Neural cell (in vitro differentiated cells): ENCODE measurements around the gene LCA5. TPM values are rescaled to one million over a fixed set of nuclear protein-coding genes. Genes with fewer than 3 reads are reported as not detected.

ENCODE experiments used
- H2AFZ ChIP-seq: fragments of 200-600, 300-800 bp; sonication (generic), shearing (Covaris generic); 2 replicates; pipeline ENCODE4 v1.6.0; 2014; ENCODE audit warnings: low read depth, mild to moderate bottlenecking, antibody characterized with exemption, low read length, moderate library complexity
- H3F3A ChIP-seq: fragments of 200-600 bp; shearing (Covaris generic); 2 replicates; pipeline ENCODE4 v1.6.1; 2016; ENCODE audit warnings: mild to moderate bottlenecking, moderate library complexity, mixed read lengths, antibody characterized with exemption, low read length; ENCODE audit not compliant: insufficient read depth, poor library complexity, severe bottlenecking
- H3K27ac ChIP-seq: fragments of 200-600, 300-800 bp; sonication (generic), shearing (Covaris generic); 2 replicates; pipeline ENCODE4 v1.5.1; 2014; ENCODE audit warnings: mild to moderate bottlenecking, low read length, moderate library complexity
- H3K27me3 ChIP-seq: fragments of 300-800, 200-600 bp; sonication (generic), shearing (Covaris generic); 2 replicates; pipeline ENCODE4 v1.6.0; 2014; ENCODE audit warnings: mild to moderate bottlenecking, low read depth, low read length, moderate library complexity; ENCODE audit not compliant: insufficient read depth
- H3K36me3 ChIP-seq: fragments of 300-800, 200-600 bp; sonication (generic), shearing (Covaris generic); 2 replicates; pipeline ENCODE4 v1.5.1; 2014; ENCODE audit warnings: mild to moderate bottlenecking, antibody characterized with exemption, low read length, moderate library complexity; ENCODE audit not compliant: insufficient read depth
- H3K4me2 ChIP-seq: fragments of 300-800, 200-600 bp; sonication (generic), shearing (Covaris generic); 2 replicates; pipeline ENCODE4 v1.6.0; 2014; ENCODE audit warnings: mild to moderate bottlenecking, low read length
- H3K4me3 ChIP-seq: fragments of 300-800, 200-600 bp; sonication (generic), shearing (Covaris generic); 2 replicates; pipeline ENCODE4 v1.5.1; 2014; ENCODE audit warnings: mild to moderate bottlenecking, low read length, moderate library complexity
- H3K79me2 ChIP-seq: fragments of 200-600 bp; shearing (Covaris generic); replicated peaks from 2 replicates; pipeline ENCODE4 v1.6.0; 2014; ENCODE audit warnings: mild to moderate bottlenecking, low read length, moderate library complexity; ENCODE audit not compliant: insufficient read depth
- H3K9ac ChIP-seq: fragments of 300-800, 200-600 bp; sonication (generic), shearing (Covaris generic); 2 replicates; pipeline ENCODE4 v1.6.1; 2016; ENCODE audit warnings: mild to moderate bottlenecking, low read length, mixed read lengths
- H3K9me2 ChIP-seq: fragments of 200-600 bp; shearing (Covaris generic); 2 replicates; pipeline ENCODE4 v1.6.1; 2016; ENCODE audit warnings: mild to moderate bottlenecking, low read length, mixed read lengths; ENCODE audit not compliant: insufficient read depth
- H3K9me3 ChIP-seq: fragments of 200-600, 300-800 bp; sonication (generic), shearing (Covaris generic); 2 replicates; pipeline ENCODE4 v1.6.1; 2016; ENCODE audit warnings: mild to moderate bottlenecking, mixed run types, low read length, moderate library complexity, mixed read lengths
- H4K20me1 ChIP-seq: fragments of 200-600 bp; shearing (Covaris generic); 2 replicates; pipeline ENCODE4 v1.6.1; 2016; ENCODE audit warnings: mild to moderate bottlenecking, mixed run types; ENCODE audit not compliant: insufficient read depth
- CTCF ChIP-seq: fragments of 450-650 bp; IDR thresholded peaks from 2 replicates; pipeline ENCODE4 v1.5.1; 2014; ENCODE audit warnings: antibody characterized with exemption, mild to moderate bottlenecking, moderate library complexity; ENCODE audit not compliant: poor library complexity, severe bottlenecking
- EP300 ChIP-seq: fragments of 450-650 bp; conservative IDR thresholded peaks from 2 replicates; pipeline ENCODE4 v1.6.1; 2014; ENCODE audit warnings: antibody characterized with exemption, mild to moderate bottlenecking, moderate library complexity; ENCODE audit not compliant: poor library complexity, severe bottlenecking
- EZH2 ChIP-seq: fragments of 200-600, 300-800 bp; shearing (Covaris generic), sonication (generic); IDR thresholded peaks from 2 replicates; pipeline ENCODE4 v1.6.1; 2014; ENCODE audit warnings: antibody characterized with exemption, low read length, borderline replicate concordance, mild to moderate bottlenecking; ENCODE audit not compliant: insufficient read depth, poor library complexity, severe bottlenecking
- MXI1 ChIP-seq: fragments of 450-650 bp; conservative IDR thresholded peaks from 2 replicates; pipeline ENCODE4 v1.6.1; 2014; ENCODE audit warnings: antibody characterized with exemption, mild to moderate bottlenecking; ENCODE audit not compliant: poor library complexity, severe bottlenecking
- POLR2AphosphoS5 ChIP-seq: IDR thresholded peaks from 2 replicates; pipeline ENCODE4 v1.6.1; 2012
- RAD21 ChIP-seq: fragments of 450-650 bp; conservative IDR thresholded peaks from 2 replicates; pipeline ENCODE4 v1.6.1; 2014; ENCODE audit warnings: antibody characterized with exemption, mild to moderate bottlenecking, moderate library complexity
- REST ChIP-seq: IDR thresholded peaks from 2 replicates; pipeline ENCODE4 v1.6.1; 2012; ENCODE audit warnings: borderline replicate concordance
- SMC3 ChIP-seq: fragments of 450-650 bp; conservative IDR thresholded peaks from 2 replicates; pipeline ENCODE4 v1.6.1; 2014; ENCODE audit warnings: antibody characterized with exemption, mild to moderate bottlenecking, moderate library complexity; ENCODE audit not compliant: poor library complexity
- TAF1 ChIP-seq: IDR thresholded peaks from 2 replicates; pipeline ENCODE4 v1.6.1; 2012; ENCODE audit warnings: low read depth
- polyA plus RNA-seq: library from polyadenylated mRNA; depleted of rRNA; stranded (reverse); fragments of >200 nt; gene quantifications from 2 replicates; pipeline ENCODE4 v1.2.3, GENCODE V29; 2014

Gene LCA5
- polyA plus RNA-seq, 1 donor from 2014 or later: 13.2 TPM

GRCh38 chr6:79494841-79495240 is 42.4 kb downstream of the LCA5 start:
- Histone ChIP-seq H3K9ac (no peak overlapping the region), H3K9me2 (no peaks in the 10 kb centered on the region), H3K4me2 (no peak overlapping the region), H3K36me3 (peaks cover 5% of the 10 kb centered on the region), H4K20me1 (no peaks in the 10 kb centered on the region), H3K27me3 (no peaks in the 10 kb centered on the region), H3K9me3 (no peaks in the 10 kb centered on the region), H3K79me2 (no peaks in the 10 kb centered on the region), H3F3A (no peaks in the 10 kb centered on the region), H3K4me3 (no peak overlapping the region), H2AFZ (no peak overlapping the region), H3K27ac (no peak overlapping the region)
- no peak for TF ChIP-seq RAD21
- no peak for TF ChIP-seq POLR2AphosphoS5
- no peak for TF ChIP-seq REST
- no peak for TF ChIP-seq EZH2
- no peak for TF ChIP-seq TAF1
- no peak for TF ChIP-seq EP300
- no peak for TF ChIP-seq SMC3
- TF ChIP-seq CTCF: no peak

GRCh38 chr6:79470728-79471127 is 66.5 kb downstream of the LCA5 start:
- Histone ChIP-seq H3K4me2 (no peak overlapping the region), H3K9me2 (no peaks in the 10 kb centered on the region), H3K36me3 (no peaks in the 10 kb centered on the region), H4K20me1 (no peaks in the 10 kb centered on the region), H3K9me3 (no peaks in the 10 kb centered on the region), H3F3A (no peaks in the 10 kb centered on the region), H3K4me3 (no peak overlapping the region), H3K79me2 (no peaks in the 10 kb centered on the region), H3K27ac (no peak overlapping the region), H3K9ac (no peak overlapping the region), H2AFZ (no peak overlapping the region), H3K27me3 (no peaks in the 10 kb centered on the region)
- no peak for TF ChIP-seq CTCF
- TF ChIP-seq MXI1: no peak
- no peak for TF ChIP-seq SMC3
- no peak for TF ChIP-seq TAF1
- TF ChIP-seq REST: no peak
- no peak for TF ChIP-seq EP300
- no peak for TF ChIP-seq POLR2AphosphoS5
- no peak for TF ChIP-seq RAD21
- no peak for TF ChIP-seq EZH2
